Measurements from ENCODE around the gene HNRNPLL.

GRCh38 chr2:38627391-38627790 lies 24.7 kb upstream of the HNRNPLL start:
- no peak for TF ChIP-seq CTCF (conservative IDR thresholded peaks at IDR 0.05 in 1 of 2, IDR thresholded peaks at IDR 0.05 in 1 of 2; ENCODE audit: extremely low read depth in 1 of 2, insufficient read depth in 1 of 2, low read depth in 1 of 2, low read length in 2 of 2)
- no peak for TF ChIP-seq EZH2 (IDR thresholded peaks at IDR 0.05; ENCODE audit: borderline replicate concordance, low read length)
